GM19455 (cell line): ENCODE measurements around the gene TRUB1.
A peak's percentile ranks its signal among the peaks of the same experiment; 100 is the strongest.
"Not testable (repeated sequence)": the region's sequence is repeated elsewhere in the genome, so short reads cannot be mapped to it uniquely, and the experiment has no call there.

Source experiments
- ATAC-seq: cut with Tn5 transposase; IDR thresholded peaks from one replicate; pipeline ENCODE4 v1.9.1; 2021; ENCODE audit not compliant: unreplicated experiment

TRUB1 gene

DNA sequence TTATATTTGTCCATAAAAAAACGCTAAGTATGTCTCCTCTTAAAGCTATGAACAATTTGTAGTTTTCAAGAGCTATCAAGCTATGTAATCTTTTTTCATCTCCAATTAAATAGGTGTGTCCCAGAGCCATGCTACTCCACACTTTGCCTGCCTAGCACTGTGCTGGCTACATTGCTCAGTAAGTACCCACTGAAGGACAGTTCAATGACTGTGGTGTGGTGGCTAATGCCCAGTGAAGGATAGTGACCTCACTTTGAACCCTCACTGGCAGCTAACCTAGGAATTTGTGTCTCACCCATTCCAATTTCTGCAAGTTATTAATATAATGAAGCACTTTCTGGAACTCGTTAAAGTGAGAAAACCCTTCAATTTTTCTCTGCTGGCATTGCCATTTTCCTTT, 14.4 kb upstream of the TRUB1 start:
- no peak for ATAC-seq

- ATAC-seq = peak; percentile 68
Measured at GRCh38 chr10:114925587-114926586, 12.1 kb upstream of the TRUB1 start.

- no peak for ATAC-seq
Measured at GRCh38 chr10:114928818-114929217, 9.2 kb upstream of the TRUB1 start.

GRCh38 chr10:114930320-114930719, 7.7 kb upstream of the TRUB1 start:
- ATAC-seq = no peak

GRCh38 chr10:114931072-114931679, 6.8 kb upstream of the TRUB1 start:
- no peak for ATAC-seq

DNA sequence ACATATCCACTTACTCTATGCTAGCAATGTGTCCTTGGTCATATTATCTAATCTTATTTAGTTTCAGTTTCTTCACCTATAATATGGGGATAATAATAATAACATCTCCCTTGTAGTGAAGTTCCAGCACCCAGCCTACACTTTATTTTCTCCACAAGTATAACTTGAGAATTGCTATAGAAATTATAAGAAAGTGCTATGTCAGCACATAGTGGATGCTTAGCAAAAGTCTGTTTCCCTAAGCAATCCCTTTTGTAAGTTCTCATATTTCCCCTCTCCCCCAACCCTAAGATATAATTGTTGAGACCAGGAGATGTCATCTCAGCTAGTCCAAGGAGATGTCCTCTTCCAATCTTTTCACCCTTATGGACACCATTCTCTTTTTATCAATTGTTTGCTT, 5.8 kb upstream of the TRUB1 start:
- no peak for ATAC-seq

DNA sequence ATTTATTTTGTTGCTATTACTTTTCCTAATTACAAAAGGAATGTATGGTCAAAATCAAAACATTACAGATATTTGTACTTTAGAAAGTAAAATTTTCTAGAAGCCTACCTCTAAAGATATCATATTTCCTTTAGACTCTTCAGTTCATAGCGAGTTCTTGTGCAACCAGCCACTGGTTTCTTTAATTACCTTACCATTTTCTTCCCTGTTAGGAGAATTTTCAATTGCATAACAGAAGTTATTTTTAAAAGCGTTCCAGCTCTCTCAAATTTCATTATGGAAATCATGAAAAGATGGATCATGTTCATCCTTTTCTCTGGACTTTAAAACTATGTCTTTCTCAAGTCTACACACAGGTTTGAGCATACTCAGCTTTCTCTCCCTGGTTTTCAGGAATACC, 5.0 kb upstream of the TRUB1 start:
- ATAC-seq = no peak

DNA sequence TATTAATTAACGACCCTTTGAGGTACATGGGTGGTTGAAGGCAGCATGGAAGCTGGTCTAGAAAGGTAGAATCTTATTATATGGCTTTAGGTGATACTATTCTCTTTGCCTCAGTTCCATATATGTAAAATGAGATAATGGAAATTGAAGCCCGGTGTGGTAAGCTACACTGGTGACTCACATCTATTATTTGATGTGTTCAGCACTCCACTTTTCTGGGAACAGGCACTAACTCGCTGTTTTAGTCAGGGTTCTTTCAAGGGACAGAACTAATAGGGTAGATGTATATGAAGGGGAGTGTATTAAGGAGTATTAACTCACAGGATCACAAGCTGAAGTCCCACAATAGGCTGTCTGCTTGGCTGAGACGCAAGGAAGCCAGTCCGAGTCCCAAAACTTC, 4.4 kb upstream of the TRUB1 start:
- no peak for ATAC-seq

GRCh38 chr10:114933995-114934394, 4.0 kb upstream of the TRUB1 start:
- not testable (repeated sequence) for ATAC-seq

DNA sequence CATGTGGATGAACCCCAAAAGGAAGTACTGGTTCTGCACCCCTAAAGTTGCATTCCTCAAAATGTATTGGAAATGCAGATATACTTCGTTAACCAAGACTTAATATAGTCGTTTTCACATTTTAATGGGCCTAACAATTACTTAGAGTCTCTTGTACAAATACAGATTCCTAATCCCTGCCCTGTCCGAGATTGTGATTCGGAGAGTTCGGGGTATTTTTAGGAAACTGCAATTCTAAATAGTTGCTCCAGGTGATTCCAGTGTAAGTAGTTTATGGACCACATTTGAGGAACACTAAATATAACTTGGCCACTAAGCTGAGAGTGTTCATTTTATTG, 830 bp downstream of the TRUB1 start:
- no peak for ATAC-seq

DNA sequence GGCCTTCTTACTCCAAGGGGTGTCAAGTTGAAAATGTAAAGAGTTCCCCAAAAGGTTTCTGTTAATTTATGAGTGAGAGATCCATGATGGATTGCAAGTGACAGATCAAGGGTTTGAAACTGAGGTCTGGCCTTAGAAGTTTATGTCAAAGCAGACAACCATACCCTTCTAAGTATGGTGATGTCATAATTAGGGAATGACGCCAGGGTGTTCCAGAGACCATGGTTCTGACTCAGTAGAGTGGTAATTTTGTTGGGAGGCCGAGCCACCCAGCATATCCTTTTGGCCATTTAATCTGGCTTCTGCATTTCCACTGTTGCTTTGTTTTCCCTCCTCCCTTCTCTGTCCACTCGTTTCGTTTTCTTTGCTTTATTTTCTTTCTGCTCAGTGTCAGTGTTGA, 2.7 kb downstream of the TRUB1 start:
- ATAC-seq = no peak

GRCh38 chr10:114943000-114943399, 5.0 kb downstream of the TRUB1 start:
- ATAC-seq = no peak

- ATAC-seq = peak; percentile 73
Measured at GRCh38 chr10:114953047-114953446, 15.1 kb downstream of the TRUB1 start.

- no peak for ATAC-seq
Measured at GRCh38 chr10:114955984-114956383, 18.0 kb downstream of the TRUB1 start.

GRCh38 chr10:114956466-114956865, 18.5 kb downstream of the TRUB1 start:
- no peak for ATAC-seq

GRCh38 chr10:114957122-114957521, 19.1 kb downstream of the TRUB1 start:
- no peak for ATAC-seq

DNA sequence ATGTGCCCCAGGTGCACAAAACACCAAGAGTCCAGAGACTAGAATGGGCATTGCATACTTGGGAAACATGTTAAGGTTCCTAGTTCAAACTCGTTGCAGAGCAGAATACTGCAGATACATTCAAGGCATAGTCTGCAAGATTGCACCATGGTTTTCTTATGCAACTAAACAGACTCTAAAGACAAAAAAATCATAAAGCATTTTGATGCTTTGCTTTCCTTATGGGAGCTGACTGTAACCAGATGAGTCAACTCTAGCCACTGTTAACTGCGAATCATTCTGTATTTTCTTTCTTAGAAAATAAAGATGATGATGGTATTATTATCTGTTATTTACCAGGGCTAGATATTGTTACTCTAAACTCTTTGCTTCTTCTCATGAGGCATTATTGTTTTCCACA, 19.7 kb downstream of the TRUB1 start:
- no peak for ATAC-seq

DNA sequence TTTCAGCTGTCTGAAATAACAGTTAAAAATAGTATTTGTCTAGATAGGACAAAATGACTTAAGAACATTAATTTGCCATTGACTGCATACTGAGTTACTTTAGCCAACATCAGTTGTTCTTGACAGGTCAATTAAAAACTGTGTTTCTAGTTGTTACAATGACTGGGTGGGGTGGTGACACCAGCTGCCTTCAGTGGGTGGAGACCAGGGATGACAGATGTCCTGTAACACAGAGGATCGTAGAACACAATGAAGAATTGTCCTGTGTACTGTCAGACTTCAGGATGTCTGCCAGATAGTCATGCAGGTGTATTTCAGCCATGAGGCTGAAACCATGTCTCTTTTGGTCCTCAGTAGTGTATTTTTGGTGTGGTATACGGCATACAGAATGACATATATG, 24.4 kb downstream of the TRUB1 start:
- ATAC-seq = no peak

GRCh38 chr10:114963908-114964307, 25.9 kb downstream of the TRUB1 start:
- ATAC-seq = no peak

DNA sequence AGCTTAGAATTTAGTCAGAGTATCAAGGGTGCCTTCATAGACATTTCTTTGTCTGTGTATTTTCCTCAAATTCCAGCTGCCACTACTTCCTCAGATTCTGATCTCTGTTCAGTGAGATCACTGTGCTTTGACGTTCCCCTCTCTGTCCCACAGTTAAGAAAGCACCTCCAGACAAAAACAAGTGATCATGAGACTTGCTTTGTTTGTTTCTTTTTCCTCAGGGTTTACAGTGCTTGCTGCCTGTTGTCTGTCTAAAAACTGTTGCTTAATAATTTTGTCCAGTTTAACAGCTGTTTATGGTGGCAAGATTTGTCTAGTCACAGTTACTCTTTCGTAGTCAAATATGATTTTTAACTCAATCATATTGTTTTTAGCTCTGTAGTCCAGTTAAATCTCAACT, 29.1 kb downstream of the TRUB1 start:
- no peak for ATAC-seq

GRCh38 chr10:114970515-114970914, 32.5 kb downstream of the TRUB1 start:
- no peak for ATAC-seq

DNA sequence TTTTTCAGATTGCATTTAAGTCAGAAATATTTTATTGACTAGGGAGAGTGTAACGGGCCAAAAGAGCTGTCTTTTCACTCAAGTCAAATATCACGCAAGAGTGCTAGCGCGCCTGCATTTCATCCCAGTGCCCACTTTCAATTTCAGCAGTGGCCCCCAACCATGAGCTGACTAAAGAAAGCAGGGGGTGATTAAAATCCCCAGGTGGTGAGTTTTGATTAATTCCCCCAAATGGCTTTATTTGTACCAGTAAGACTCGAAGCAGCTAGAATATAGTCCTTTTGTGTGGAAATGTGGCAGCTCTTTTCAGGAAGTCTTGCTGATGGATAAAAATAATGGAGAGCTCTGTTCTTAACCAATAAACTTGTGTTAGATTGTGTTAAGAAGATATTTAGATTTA, 35.3 kb downstream of the TRUB1 start:
- ATAC-seq = no peak
